Testis (tissue), 2 donors: ENCODE measurements around the gene PGA5.

Experiments used
- CTCF ChIP-seq, 3 experiments: fragments of 450-650 bp in 2 of 3; fragments of 200-600 bp in 1 of 3; sonication (generic) in 1 of 3; IDR thresholded peaks; one replicate each; pipeline ENCODE4 v1.5.1; 2016 to 2019; ENCODE audit warnings: antibody characterized with exemption in 3 of 3, mild to moderate bottlenecking in 2 of 3, moderate library complexity in 1 of 3
- POLR2A ChIP-seq: fragments of 450-650 bp; IDR thresholded peaks from one replicate; pipeline ENCODE4 v1.6.1; 2017; ENCODE audit warnings: antibody characterized with exemption, mild to moderate bottlenecking, moderate library complexity

DNA sequence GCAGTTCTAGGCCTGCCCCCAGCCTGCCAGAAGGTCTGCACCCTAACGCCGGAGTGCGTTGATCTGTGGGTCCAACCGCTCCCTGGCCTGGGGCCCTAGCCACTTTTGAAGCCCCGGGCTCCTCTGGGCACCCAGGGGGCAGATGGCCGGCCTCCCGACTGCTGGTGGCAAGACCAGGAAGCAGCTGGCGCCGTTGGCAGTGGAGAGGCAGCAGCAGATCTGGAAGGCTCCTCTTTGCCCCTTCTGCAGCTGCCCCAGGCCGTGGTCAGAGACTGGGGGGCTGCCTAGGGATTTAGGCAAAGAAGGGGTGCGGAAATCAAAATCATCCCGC lies 54.6 kb downstream of the PGA5 start:
- TF ChIP-seq POLR2A (no peak), CTCF (IDR thresholded peaks at IDR 0.05) (no peak)
